ENCODE results near the gene HSD17B8.

Gene HSD17B8

GRCh38 chr6:33192671-33193602, 11.5 kb upstream of the HSD17B8 start:
- DNase-seq: peak in 2 of 4 experiments; percentile 43 to 51

GRCh38 chr6:33193619-33194018, 10.8 kb upstream of the HSD17B8 start:
- DNase-seq: no peak

GRCh38 chr6:33194431-33194979, 9.9 kb upstream of the HSD17B8 start:
- DNase-seq: no peak

- peak in 3 of 4 experiments; percentile 61 to 65 (median 62) for DNase-seq
These were observed 8.9 kb upstream of the HSD17B8 start for GRCh38 chr6:33195304-33196165.

GRCh38 chr6:33197431-33198048, 6.9 kb upstream of the HSD17B8 start:
- peak; percentile 53 to 83 (median 75) for DNase-seq

- DNase-seq: no peak
These were observed 6.1 kb upstream of the HSD17B8 start for GRCh38 chr6:33198159-33198852.

GRCh38 chr6:33198853-33199436, 5.5 kb upstream of the HSD17B8 start:
- no peak for DNase-seq

- peak; percentile 85 to 95 (median 92) for DNase-seq
These were observed 4.7 kb upstream of the HSD17B8 start for GRCh38 chr6:33199687-33200218.

GRCh38 chr6:33200219-33201146, 4.0 kb upstream of the HSD17B8 start, which contains the start of the genes RXRB and SLC39A7:
Gene RXRB, minus strand, starts transcription at chr6:33200665. Its CDS starts 189 bp downstream, at chr6:33200476.
Gene SLC39A7, plus strand, starts transcription at chr6:33200867. Its CDS starts 379 bp downstream, at chr6:33201246.
- peak; percentile 99 to 100 (median 100) for DNase-seq

GRCh38 chr6:33201147-33201545, 3.3 kb upstream of the HSD17B8 start:
- peak; percentile 35 to 61 (median 46) for DNase-seq

GRCh38 chr6:33201935-33202334, 2.5 kb upstream of the HSD17B8 start:
- no peak for DNase-seq

GRCh38 chr6:33202799-33203198, 1.7 kb upstream of the HSD17B8 start:
- DNase-seq: no peak

- no peak for DNase-seq
These were observed 851 bp upstream of the HSD17B8 start for GRCh38 chr6:33203443-33204164.

- DNase-seq: no peak
These were observed 365 bp upstream of the HSD17B8 start for GRCh38 chr6:33204165-33204414.

GRCh38 chr6:33205191-33206026, 954 bp downstream of the HSD17B8 start:
- peak; percentile 29 to 54 (median 44) for DNase-seq

- DNase-seq: no peak
These were observed 1.8 kb downstream of the HSD17B8 start for GRCh38 chr6:33206027-33206863.

GRCh38 chr6:33206864-33207551, 2.6 kb downstream of the HSD17B8 start:
- DNase-seq: no peak
